Right hindlimb (tissue), 1 donor: ENCODE results near the gene MORC4.

Experiments
- DNase-seq: peaks from one replicate; pipeline ENCODE4 v3.0.0-alpha.2; 2018

MORC4 gene

GRCh38 chrX:106952538-106952937, 47.5 kb downstream of the MORC4 start:
- no peak for DNase-seq

GRCh38 chrX:106952089-106952488, 47.9 kb downstream of the MORC4 start:
- DNase-seq: no peak

- no peak for DNase-seq
Measured at GRCh38 chrX:106951230-106951629, 48.8 kb downstream of the MORC4 start.

- no peak for DNase-seq
Measured at GRCh38 chrX:106950381-106950780, 49.6 kb downstream of the MORC4 start.

- no peak for DNase-seq
Measured at GRCh38 chrX:106949366-106949765, 50.6 kb downstream of the MORC4 start.

- DNase-seq: no peak
Measured at GRCh38 chrX:106948641-106949040, 51.4 kb downstream of the MORC4 start.

GRCh38 chrX:106946464-106946863, 53.5 kb downstream of the MORC4 start:
- DNase-seq: no peak

GRCh38 chrX:106940068-106940467, 59.9 kb downstream of the MORC4 start:
- DNase-seq: no peak

GRCh38 chrX:106939566-106939965, 60.4 kb downstream of the MORC4 start:
- no peak for DNase-seq

- no peak for DNase-seq
Measured at GRCh38 chrX:106936246-106936645, 63.8 kb downstream of the MORC4 start.

- DNase-seq: no peak
Measured at GRCh38 chrX:106935175-106935574, 64.8 kb downstream of the MORC4 start.

- DNase-seq: no peak
Measured at GRCh38 chrX:106933538-106933961, 66.5 kb downstream of the MORC4 start.

GRCh38 chrX:106932960-106933537, 67.0 kb downstream of the MORC4 start:
- no peak for DNase-seq

- DNase-seq: no peak
Measured at GRCh38 chrX:106932492-106932923, 67.5 kb downstream of the MORC4 start.

- DNase-seq: no peak
Measured at GRCh38 chrX:106931831-106932491, 68.1 kb downstream of the MORC4 start.

GRCh38 chrX:106928227-106928626, 71.8 kb downstream of the MORC4 start:
- no peak for DNase-seq

- DNase-seq: no peak
Measured at GRCh38 chrX:106927700-106928099, 72.3 kb downstream of the MORC4 start.

GRCh38 chrX:106927023-106927422, 73.0 kb downstream of the MORC4 start:
- DNase-seq: no peak

GRCh38 chrX:106921637-106922036, 78.4 kb downstream of the MORC4 start:
- DNase-seq: no peak

- no peak for DNase-seq
Measured at GRCh38 chrX:106919932-106920452, 80.0 kb downstream of the MORC4 start, which contains the start of gene CLDN2. TSS of gene CLDN2 (plus strand) at chrX:106920402. CDS start at chrX:106928229, 7,827 bp downstream.

GRCh38 chrX:106917830-106918500, 82.0 kb downstream of the MORC4 start:
- DNase-seq: no peak

GRCh38 chrX:106912864-106913263, 87.1 kb downstream of the MORC4 start:
- DNase-seq: no peak

- no peak for DNase-seq
Measured at GRCh38 chrX:106906361-106906760, 93.7 kb downstream of the MORC4 start.
